ENCODE data around the gene NFKB2. TPM values are rescaled to one million over a fixed set of nuclear protein-coding genes. Genes with fewer than 3 reads are reported as not detected.

Gene NFKB2
- total and polyA plus RNA-seq, 2 of the 8 experiments (the other 6 are each of a cell fraction or from before 2014, with no cell fraction given), result 20.4 to 31.4 TPM

GRCh38 chr10:102435133-102435497 is 39.6 kb downstream of the NFKB2 start (continued):
- TF ChIP-seq, protein P1, sequence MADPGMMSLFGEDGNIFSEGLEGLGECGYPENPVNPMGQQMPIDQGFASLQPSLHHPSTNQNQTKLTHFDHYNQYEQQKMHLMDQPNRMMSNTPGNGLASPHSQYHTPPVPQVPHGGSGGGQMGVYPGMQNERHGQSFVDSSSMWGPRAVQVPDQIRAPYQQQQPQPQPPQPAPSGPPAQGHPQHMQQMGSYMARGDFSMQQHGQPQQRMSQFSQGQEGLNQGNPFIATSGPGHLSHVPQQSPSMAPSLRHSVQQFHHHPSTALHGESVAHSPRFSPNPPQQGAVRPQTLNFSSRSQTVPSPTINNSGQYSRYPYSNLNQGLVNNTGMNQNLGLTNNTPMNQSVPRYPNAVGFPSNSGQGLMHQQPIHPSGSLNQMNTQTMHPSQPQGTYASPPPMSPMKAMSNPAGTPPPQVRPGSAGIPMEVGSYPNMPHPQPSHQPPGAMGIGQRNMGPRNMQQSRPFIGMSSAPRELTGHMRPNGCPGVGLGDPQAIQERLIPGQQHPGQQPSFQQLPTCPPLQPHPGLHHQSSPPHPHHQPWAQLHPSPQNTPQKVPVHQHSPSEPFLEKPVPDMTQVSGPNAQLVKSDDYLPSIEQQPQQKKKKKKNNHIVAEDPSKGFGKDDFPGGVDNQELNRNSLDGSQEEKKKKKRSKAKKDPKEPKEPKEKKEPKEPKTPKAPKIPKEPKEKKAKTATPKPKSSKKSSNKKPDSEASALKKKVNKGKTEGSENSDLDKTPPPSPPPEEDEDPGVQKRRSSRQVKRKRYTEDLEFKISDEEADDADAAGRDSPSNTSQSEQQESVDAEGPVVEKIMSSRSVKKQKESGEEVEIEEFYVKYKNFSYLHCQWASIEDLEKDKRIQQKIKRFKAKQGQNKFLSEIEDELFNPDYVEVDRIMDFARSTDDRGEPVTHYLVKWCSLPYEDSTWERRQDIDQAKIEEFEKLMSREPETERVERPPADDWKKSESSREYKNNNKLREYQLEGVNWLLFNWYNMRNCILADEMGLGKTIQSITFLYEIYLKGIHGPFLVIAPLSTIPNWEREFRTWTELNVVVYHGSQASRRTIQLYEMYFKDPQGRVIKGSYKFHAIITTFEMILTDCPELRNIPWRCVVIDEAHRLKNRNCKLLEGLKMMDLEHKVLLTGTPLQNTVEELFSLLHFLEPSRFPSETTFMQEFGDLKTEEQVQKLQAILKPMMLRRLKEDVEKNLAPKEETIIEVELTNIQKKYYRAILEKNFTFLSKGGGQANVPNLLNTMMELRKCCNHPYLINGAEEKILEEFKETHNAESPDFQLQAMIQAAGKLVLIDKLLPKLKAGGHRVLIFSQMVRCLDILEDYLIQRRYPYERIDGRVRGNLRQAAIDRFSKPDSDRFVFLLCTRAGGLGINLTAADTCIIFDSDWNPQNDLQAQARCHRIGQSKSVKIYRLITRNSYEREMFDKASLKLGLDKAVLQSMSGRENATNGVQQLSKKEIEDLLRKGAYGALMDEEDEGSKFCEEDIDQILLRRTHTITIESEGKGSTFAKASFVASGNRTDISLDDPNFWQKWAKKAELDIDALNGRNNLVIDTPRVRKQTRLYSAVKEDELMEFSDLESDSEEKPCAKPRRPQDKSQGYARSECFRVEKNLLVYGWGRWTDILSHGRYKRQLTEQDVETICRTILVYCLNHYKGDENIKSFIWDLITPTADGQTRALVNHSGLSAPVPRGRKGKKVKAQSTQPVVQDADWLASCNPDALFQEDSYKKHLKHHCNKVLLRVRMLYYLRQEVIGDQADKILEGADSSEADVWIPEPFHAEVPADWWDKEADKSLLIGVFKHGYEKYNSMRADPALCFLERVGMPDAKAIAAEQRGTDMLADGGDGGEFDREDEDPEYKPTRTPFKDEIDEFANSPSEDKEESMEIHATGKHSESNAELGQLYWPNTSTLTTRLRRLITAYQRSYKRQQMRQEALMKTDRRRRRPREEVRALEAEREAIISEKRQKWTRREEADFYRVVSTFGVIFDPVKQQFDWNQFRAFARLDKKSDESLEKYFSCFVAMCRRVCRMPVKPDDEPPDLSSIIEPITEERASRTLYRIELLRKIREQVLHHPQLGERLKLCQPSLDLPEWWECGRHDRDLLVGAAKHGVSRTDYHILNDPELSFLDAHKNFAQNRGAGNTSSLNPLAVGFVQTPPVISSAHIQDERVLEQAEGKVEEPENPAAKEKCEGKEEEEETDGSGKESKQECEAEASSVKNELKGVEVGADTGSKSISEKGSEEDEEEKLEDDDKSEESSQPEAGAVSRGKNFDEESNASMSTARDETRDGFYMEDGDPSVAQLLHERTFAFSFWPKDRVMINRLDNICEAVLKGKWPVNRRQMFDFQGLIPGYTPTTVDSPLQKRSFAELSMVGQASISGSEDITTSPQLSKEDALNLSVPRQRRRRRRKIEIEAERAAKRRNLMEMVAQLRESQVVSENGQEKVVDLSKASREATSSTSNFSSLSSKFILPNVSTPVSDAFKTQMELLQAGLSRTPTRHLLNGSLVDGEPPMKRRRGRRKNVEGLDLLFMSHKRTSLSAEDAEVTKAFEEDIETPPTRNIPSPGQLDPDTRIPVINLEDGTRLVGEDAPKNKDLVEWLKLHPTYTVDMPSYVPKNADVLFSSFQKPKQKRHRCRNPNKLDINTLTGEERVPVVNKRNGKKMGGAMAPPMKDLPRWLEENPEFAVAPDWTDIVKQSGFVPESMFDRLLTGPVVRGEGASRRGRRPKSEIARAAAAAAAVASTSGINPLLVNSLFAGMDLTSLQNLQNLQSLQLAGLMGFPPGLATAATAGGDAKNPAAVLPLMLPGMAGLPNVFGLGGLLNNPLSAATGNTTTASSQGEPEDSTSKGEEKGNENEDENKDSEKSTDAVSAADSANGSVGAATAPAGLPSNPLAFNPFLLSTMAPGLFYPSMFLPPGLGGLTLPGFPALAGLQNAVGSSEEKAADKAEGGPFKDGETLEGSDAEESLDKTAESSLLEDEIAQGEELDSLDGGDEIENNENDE (IDR thresholded peaks at IDR 0.05; ENCODE audit: insufficient replicate concordance, low read length), result no peak
- TF ChIP-seq CBX5 (IDR thresholded peaks at IDR 0.05; ENCODE audit: low read depth, low read length) (no peak), HDAC6 (IDR thresholded peaks at IDR 0.05; ENCODE audit: low read depth, low read length) (no peak), GABPA (IDR thresholded peaks at IDR 0.05; ENCODE audit: borderline replicate concordance, insufficient read depth, low read length) (no peak)
